Coronary artery (tissue), 2 donors: Measurements from ENCODE around the gene NETO2.

Experiments used
- DNase-seq: peaks from one replicate; pipeline ENCODE4 v3.0.0-alpha.2; 2017; ENCODE audit warnings: low spot score
- H3K27ac ChIP-seq, 2 donors: fragments of 200-600 bp; sonication (generic); one replicate each; pipeline ENCODE4 v1.5.1; 2016 to 2019
- H3K4me3 ChIP-seq: fragments of 200-600 bp; sonication (generic); 2 replicates; pipeline ENCODE4 v1.5.1; 2016; ENCODE audit warnings: mild to moderate bottlenecking, moderate library complexity
- TF ChIP-seq, protein P1 (sequence below): fragments of 200-600 bp; sonication (generic); IDR thresholded peaks from one replicate; pipeline ENCODE4 v1.5.1; 2019; ENCODE audit warnings: antibody characterized with exemption

The NETO2 gene

DNA sequence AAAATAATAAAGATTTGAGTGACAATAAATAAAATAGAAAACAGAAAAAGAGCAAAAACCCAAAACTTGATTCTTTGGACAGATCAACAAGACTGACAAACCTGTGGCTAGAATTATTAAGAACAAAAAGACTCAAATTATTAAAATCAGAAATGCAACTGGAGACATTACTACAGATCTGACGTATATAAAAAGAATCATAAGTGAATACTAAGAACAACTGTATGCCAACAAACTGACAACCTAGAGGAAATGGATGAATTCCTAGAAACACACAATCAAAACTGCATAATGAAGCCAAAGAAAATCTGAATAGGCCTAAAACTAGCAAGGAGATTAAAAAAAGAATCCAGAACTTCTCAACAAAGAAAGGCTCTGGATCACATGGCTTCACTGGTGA is 47.4 kb downstream of the NETO2 start:
- no peak for DNase-seq

DNA sequence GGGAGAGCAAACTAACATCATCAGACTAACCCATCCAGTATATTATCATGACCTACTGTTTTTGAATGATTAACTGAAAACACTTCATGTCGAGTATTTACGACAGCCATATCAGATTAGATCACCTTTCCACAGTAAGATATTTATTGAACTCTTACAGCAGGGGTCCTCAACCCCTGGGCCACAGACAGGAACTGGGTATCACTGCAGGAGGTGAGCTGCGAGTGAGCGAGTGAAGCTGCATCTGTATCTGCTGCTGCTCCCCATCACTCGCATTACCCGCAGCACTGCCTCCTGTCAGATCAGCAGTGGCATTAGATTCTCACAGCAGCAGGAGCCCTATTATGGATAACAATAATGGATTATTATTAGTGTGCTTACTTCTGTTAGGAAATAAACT is 59.5 kb downstream of the NETO2 start:
- no peak overlapping the region for H3K27ac ChIP-seq
- no peak overlapping the region for H3K4me3 ChIP-seq
- no peak for DNase-seq
- TF ChIP-seq, protein P1, sequence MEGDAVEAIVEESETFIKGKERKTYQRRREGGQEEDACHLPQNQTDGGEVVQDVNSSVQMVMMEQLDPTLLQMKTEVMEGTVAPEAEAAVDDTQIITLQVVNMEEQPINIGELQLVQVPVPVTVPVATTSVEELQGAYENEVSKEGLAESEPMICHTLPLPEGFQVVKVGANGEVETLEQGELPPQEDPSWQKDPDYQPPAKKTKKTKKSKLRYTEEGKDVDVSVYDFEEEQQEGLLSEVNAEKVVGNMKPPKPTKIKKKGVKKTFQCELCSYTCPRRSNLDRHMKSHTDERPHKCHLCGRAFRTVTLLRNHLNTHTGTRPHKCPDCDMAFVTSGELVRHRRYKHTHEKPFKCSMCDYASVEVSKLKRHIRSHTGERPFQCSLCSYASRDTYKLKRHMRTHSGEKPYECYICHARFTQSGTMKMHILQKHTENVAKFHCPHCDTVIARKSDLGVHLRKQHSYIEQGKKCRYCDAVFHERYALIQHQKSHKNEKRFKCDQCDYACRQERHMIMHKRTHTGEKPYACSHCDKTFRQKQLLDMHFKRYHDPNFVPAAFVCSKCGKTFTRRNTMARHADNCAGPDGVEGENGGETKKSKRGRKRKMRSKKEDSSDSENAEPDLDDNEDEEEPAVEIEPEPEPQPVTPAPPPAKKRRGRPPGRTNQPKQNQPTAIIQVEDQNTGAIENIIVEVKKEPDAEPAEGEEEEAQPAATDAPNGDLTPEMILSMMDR: no peak

More for the DNA sequence above, 47.4 kb downstream of the NETO2 start:
- H3K27ac ChIP-seq: no peak overlapping the region
- TF ChIP-seq, protein P1: no peak
- H3K4me3 ChIP-seq: no peak overlapping the region

DNA sequence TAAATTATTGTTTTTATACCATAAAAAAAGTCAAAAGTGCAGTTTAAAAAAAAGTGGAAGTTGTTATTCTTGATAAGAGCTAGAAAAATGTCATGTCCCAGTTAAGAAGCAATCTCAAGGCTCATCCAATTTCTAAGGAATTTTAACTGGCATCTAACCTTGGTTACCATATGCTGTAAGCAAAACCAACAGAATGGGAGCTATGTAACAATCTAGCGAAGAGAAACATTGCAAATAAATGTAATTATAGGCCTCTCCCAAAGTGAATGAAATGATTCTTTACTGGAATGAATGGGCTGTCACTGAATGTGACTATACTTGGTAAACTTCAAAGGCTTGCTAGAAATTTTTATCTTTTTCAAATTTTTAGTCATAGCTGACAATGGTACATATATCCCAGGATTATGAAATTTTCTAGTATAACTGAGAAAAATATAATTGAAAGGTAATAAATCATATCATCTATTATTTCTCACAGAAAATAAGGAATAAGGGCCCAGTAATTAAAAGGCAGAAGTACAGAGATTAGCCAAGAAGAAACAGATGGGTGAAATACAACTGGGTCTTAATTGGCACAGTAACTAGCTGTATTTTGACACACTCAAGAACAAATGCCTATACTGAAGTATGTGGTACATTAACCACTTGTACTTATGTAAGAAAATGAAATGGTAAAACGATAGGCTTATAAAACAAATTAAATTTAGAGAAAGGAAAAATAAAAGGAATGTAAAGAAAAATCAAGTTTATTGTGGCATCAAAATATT is 61.5 kb downstream of the NETO2 start:
- DNase-seq: no peak
- Histone ChIP-seq H3K4me3 (no peak overlapping the region), H3K27ac (no peak overlapping the region)
- TF ChIP-seq, protein P1: no peak

DNA sequence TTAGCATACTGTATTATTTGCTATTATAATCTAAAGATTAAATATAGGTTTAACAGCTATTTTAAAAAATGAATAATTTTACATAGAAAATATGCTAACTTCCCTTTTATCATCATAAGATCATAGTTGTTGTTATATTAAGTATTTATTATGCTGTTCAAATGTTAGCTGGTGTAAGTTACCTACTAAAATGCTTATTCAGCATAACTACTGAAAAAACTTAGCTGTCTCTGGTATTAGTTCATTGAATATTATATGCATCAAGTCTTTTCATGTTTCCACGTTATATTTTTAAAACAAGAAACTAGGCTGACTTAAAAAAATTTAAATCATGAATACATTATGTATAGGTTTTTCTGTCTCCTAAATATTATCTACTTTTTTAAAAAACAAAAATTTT is 62.6 kb downstream of the NETO2 start:
- Histone ChIP-seq H3K27ac (no peak overlapping the region), H3K4me3 (no peak overlapping the region)
- DNase-seq: no peak
- TF ChIP-seq, protein P1: no peak

DNA sequence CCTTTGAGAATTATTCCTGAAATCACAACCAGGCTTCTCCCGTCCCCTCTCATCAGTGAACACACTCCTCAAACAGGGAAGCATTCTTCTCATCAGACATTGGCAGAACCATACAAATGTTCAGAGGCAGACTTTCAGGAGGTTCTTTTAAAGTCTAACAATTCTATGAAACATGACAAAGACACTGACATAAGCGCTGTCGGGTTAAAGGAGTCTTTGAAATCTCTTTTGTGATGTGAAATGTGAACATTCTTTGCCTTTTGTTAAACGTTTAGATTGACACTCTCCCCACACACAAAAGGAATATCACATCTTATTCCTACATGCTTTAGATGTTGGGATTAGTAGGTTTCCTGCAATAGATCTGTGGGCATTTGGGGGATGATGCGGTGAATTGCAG is 63.9 kb downstream of the NETO2 start:
- DNase-seq: no peak
- Histone ChIP-seq H3K27ac (no peak overlapping the region), H3K4me3 (no peak overlapping the region)
- TF ChIP-seq, protein P1: no peak

DNA sequence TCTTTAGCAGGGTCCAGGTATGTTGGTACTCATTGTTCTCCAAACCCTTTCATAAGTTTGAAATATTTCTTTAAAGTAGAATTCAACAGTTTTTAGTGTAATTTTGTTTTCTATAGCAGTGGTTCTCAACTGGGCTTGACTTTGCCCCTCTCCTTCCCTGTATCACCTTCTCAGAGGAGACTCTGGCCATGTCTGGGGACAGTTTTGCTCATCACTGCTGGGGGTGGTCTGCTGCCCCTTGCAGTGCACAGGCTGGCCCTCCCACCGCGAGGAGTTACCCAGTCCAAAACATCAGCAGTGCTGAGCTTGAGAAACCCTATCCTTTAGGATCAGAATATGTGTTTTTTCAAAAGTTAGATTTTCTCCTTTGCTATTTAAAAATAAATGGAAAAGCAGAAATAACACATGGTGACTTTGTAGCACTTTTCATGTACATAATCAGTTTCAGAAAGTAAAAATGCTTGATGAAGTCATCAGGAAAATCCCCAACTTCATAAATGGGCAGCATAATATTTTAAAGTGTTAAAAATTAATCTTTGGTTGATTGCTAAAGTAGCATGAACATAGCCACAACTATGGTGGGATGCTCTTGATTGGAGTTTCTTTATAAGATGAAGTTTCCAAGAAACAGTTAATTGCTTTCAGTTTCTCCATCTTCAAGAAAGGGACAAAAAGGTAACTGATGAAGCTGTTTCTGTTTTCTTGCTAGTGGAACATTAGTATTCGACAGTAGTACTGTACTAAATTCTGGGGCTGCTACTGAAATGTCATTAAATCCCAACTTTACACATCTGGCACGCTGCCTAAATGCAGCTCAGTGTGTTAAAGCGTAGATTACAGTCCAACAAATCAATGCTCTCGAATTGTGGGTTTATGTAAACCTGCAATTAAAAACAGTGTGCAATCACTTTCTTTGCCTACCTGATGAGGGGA is 70.3 kb downstream of the NETO2 start:
- no peak for DNase-seq
- TF ChIP-seq, protein P1: no peak
- H3K4me3 ChIP-seq: no peak overlapping the region
- H3K27ac ChIP-seq: no peak overlapping the region
